Stimulated activated memory B cell treated with anti-CD40 and anti-IgM and Interleukin-4, amounts not matched to agents 10 μg/mL and 1 μg/mL and 100 μg/mL, for 72 hours (primary cell): ENCODE results near the gene TMBIM4.

Experiments used
- ATAC-seq: fragments of 150-1000 bp; cut with Tn5 transposase; 2 replicates; pipeline ENCODE4 v1.10.0; 2021
- H3K27ac Mint-ChIP-seq: one replicate; pipeline ENCODE4 v1.8.0; 2022; ENCODE audit warnings: mild to moderate bottlenecking, mixed read lengths
- H3K27me3 Mint-ChIP-seq: one replicate; pipeline ENCODE4 v1.8.0; 2022; ENCODE audit warnings: mixed read lengths
- H3K36me3 Mint-ChIP-seq: one replicate; pipeline ENCODE4 v1.8.0; 2022; ENCODE audit warnings: mixed read lengths
- H3K4me1 Mint-ChIP-seq: one replicate; pipeline ENCODE4 v1.8.0; 2022; ENCODE audit warnings: mixed read lengths
- H3K4me3 Mint-ChIP-seq: one replicate; pipeline ENCODE4 v1.8.0; 2022; ENCODE audit warnings: mild to moderate bottlenecking, moderate library complexity, mixed read lengths
- H3K9me3 Mint-ChIP-seq: one replicate; pipeline ENCODE4 v1.8.0; 2022; ENCODE audit warnings: mixed read lengths

The TMBIM4 gene

DNA sequence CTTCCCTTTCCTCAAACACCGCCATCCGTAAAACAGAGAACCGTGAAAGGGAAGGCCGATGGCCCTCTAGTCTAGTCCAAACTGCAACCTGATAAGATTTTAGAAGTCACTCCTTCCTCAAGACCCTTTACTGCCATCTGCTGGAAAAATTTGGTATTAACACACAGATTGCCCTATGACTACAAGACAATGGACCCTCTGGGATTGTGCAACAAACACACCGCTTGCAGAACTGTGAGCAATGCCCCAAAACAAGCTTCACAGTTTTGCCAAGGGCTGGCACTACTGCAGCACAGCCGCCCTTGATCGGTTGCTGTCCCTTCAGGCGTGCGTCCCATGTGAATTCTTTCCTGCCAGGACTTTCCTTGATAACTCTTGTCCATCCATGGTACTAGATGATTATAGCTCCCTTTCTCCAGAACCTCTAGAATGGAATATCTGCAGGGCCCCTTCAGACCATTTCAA lies 62.3 kb downstream of the TMBIM4 start:
- Mint-ChIP-seq H3K4me1 (peaks cover 5% of the 10 kb centered on the region), H3K36me3 (no peaks in the 10 kb centered on the region), H3K27me3 (peaks cover 13% of the 10 kb centered on the region), H3K27ac (no peak overlapping the region), H3K9me3 (no peaks in the 10 kb centered on the region), H3K4me3 (no peak overlapping the region)
- peak; percentile 55 for ATAC-seq

DNA sequence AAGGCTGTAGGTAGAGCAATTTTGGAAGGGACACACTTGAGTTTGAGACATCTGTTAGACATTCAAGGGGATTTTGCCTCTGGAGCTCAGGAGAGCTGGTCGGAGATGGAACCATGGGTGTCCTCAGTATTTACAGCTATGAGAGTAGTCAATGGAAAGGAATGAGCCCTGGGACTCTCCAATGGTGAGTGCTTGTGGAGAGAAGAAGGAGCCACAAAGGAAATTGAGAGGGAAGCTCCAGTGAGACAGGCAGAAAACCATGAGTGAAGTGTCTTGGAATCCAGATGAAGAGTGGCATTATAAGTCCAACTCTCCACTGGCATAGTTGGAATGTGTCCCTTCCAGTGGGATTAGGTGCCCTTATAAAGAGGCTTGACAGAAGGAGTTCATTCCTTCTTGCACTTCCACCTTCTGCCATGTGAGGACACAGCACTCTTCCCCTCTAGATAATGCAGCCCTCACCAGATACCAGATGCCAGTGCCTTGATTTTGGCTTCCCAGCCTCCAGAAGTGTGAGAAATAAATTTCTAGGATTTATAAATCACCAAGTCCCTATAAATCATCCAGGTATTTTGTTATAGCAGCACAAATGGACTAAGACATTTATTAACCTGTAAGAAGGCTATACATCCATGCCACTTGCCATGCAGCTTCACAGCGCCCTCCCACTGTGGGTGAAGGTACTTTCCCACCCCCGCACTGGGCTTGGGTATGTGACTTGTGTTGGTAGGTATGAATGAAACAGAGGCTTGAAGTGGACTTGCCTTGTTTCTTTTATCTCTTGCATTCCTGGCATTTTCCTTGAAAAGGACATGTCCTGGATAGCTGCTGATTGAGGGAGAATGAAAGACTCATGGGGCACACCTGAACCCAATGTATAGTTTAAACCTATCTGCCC lies 66.5 kb downstream of the TMBIM4 start:
- no peaks in the 10 kb centered on the region for H3K9me3 Mint-ChIP-seq
- ATAC-seq, result no peak
- H3K36me3 Mint-ChIP-seq, result no peaks in the 10 kb centered on the region
- no peak overlapping the region for H3K27ac Mint-ChIP-seq
- H3K4me1 Mint-ChIP-seq, result peaks cover 5% of the 10 kb centered on the region
- peaks cover 29% of the 10 kb centered on the region for H3K27me3 Mint-ChIP-seq
- no peak overlapping the region for H3K4me3 Mint-ChIP-seq

DNA sequence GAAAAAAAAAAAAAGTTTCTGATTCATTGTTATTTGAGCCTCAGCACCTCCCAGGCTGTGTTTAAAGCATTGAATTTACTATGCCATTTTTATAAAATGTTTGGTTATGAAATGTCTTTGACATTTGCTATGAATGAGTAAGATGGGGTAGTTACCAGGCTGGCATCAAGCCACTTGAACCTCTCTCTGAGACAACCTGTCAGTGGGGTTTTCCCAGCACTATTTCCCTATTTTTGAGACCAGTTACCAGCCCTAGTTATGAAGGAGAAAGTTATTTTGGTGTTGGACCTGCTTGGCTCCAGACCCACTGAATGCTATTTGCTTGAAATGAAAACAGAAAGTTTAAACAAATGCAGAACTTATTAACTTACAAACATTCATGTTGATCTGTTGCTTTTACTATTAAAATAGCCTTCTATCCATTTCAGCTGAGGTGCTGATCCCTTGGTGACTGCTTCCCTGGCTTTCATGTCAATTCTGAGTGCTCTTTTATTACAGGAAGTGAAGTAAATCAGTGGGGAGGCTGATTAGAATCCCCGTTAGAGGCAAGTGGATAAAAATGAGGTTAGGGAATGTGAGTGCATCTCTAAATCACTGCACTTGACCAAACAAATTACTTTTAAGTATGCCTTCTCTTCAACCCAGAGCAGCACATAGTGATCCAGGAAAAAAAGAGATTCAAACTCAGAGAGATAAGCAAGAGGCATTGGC lies 77.1 kb downstream of the TMBIM4 start:
- Mint-ChIP-seq H3K9me3 (peaks cover 2% of the 10 kb centered on the region), H3K4me3 (no peak overlapping the region), H3K27me3 (peaks cover 22% of the 10 kb centered on the region), H3K4me1 (peaks cover 6% of the 10 kb centered on the region), H3K27ac (no peak overlapping the region), H3K36me3 (no peaks in the 10 kb centered on the region)
- ATAC-seq, result peak; percentile 54

DNA sequence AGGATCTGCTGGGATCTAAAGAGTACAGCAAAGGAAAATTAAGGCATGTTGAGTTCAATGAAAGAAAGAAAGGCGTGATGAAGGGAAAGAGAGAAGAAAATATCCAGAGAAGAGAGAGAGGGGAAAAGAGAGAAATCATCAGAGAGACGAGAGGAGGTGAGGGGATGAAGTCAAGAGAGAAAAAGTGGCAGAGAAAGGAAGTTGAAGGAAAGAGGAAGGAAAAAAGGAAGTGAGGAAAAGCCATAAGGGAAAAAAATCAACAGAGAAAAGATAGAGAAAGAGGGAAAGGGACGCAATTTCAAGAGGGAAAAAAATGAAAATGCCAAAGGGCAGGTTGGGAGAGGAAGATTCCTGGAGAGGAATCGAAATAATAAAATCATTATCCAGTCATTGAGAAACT lies 79.6 kb downstream of the TMBIM4 start:
- H3K9me3 Mint-ChIP-seq, result no peaks in the 10 kb centered on the region
- ATAC-seq, result no peak
- peaks cover 6% of the 10 kb centered on the region for H3K4me1 Mint-ChIP-seq
- H3K36me3 Mint-ChIP-seq, result no peaks in the 10 kb centered on the region
- peaks cover 16% of the 10 kb centered on the region for H3K27me3 Mint-ChIP-seq
- no peak overlapping the region for H3K4me3 Mint-ChIP-seq
- no peak overlapping the region for H3K27ac Mint-ChIP-seq

DNA sequence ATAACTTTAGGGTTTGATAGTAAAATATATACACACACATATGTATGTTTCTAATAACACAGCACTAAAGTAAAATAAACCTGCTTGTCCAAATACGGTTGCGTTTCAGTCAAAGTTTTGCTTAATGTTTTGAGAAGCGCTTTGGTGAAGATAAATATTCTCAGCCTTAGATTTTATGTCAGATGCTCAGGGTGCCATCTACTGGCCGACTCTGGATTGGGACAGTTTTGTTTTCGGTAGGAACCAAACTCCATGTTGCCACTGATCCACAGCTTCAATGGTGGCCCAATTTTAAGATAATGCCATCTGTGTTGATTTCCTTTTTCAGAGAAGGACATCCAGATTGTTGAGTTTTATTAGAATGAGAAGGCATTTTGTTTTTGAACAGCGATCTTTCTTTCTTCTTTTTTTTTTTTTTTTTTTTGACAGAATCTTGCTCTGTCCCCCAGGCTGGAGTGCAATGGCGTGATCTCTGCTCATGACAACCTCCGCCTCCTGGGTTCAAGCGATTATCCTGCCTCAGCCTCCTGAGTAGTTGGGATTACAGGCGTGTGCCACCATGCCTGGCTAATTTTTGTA lies 82.3 kb downstream of the TMBIM4 start:
- H3K4me1 Mint-ChIP-seq, result peaks cover under 1% of the 10 kb centered on the region
- no peaks in the 10 kb centered on the region for H3K36me3 Mint-ChIP-seq
- H3K27ac Mint-ChIP-seq, result no peak overlapping the region
- peaks cover 6% of the 10 kb centered on the region for H3K9me3 Mint-ChIP-seq
- no peak overlapping the region for H3K4me3 Mint-ChIP-seq
- peaks cover 16% of the 10 kb centered on the region for H3K27me3 Mint-ChIP-seq
- ATAC-seq, result no peak

DNA sequence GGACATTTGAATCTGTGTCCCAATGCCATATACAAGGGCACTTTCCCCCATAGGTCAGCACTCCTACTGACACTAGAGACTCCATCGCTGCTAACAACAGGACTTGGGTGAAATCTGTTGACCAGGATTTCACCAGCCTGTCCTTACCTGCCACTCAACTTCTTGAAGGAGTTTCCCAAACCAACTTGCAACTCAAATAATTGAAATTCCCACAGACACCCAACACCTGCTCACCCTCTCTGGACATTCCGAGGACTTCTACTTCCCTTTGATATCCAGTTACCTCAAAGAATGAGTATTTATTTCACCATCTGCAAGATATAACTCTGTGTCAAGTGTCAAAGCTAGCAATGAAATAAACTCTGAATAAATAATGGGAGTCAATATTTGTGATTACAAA lies 83.8 kb downstream of the TMBIM4 start:
- H3K4me3 Mint-ChIP-seq, result no peak overlapping the region
- ATAC-seq, result no peak
- H3K36me3 Mint-ChIP-seq, result no peaks in the 10 kb centered on the region
- H3K9me3 Mint-ChIP-seq, result peaks cover 6% of the 10 kb centered on the region
- no peak overlapping the region for H3K27ac Mint-ChIP-seq
- no peaks in the 10 kb centered on the region for H3K4me1 Mint-ChIP-seq
- H3K27me3 Mint-ChIP-seq, result peaks cover 14% of the 10 kb centered on the region
